Astrocyte (in vitro differentiated cells and primary cell): ENCODE data around the gene SRSF2. TPM values are rescaled to one million over a fixed set of nuclear protein-coding genes. Genes with fewer than 3 reads are reported as not detected.

Experiments used
- DNase-seq: peaks from one replicate; pipeline ENCODE4 v3.0.0-alpha.2; 2010; ENCODE audit warnings: low read depth
- FAIRE-seq: peaks from 2 replicates; lab custom pipeline; 2011; peaks lifted over from hg19 to GRCh38; lab: Jason Lieb, UNC
- H2AFZ ChIP-seq: 2 replicates; pipeline ENCODE4 v1.6.0; 2012; ENCODE audit warnings: low read depth, low read length, inconsistent platforms
- H3K27ac ChIP-seq: 2 replicates; pipeline ENCODE4 v1.5.1; 2011; ENCODE audit warnings: low read depth, low read length, inconsistent platforms
- H3K27me3 ChIP-seq: 2 replicates; pipeline ENCODE4 v1.6.0; 2011; ENCODE audit warnings: low read length, inconsistent platforms; ENCODE audit not compliant: insufficient read depth
- H3K36me3 ChIP-seq: 2 replicates; pipeline ENCODE4 v1.5.1; 2011; ENCODE audit warnings: low read length, inconsistent platforms; ENCODE audit not compliant: insufficient read depth
- H3K4me1 ChIP-seq: 2 replicates; pipeline ENCODE4 v1.5.1; 2011; ENCODE audit warnings: low read length, inconsistent platforms; ENCODE audit not compliant: insufficient read depth
- H3K4me2 ChIP-seq: 2 replicates; pipeline ENCODE4 v1.6.0; 2012; ENCODE audit warnings: low read length, inconsistent platforms
- H3K4me3 ChIP-seq: 2 replicates; pipeline ENCODE4 v1.5.1; 2011; ENCODE audit warnings: low read depth, mild to moderate bottlenecking, low read length, inconsistent platforms; ENCODE audit not compliant: insufficient read depth
- H3K79me2 ChIP-seq: 2 replicates; pipeline ENCODE4 v1.6.0; 2012; ENCODE audit warnings: mild to moderate bottlenecking, low read length, inconsistent platforms; ENCODE audit not compliant: insufficient read depth
- H3K9ac ChIP-seq: 2 replicates; pipeline ENCODE4 v1.6.0; 2012; ENCODE audit warnings: mild to moderate bottlenecking, low read length, inconsistent platforms
- H3K9me3 ChIP-seq: 2 replicates; pipeline ENCODE4 v1.5.1; 2012; ENCODE audit warnings: low read depth, mild to moderate bottlenecking, low read length, inconsistent platforms; ENCODE audit not compliant: insufficient read depth
- H4K20me1 ChIP-seq: 2 replicates; pipeline ENCODE4 v1.6.0; 2012; ENCODE audit warnings: low read length, inconsistent platforms; ENCODE audit not compliant: insufficient read depth
- H3K27ac Mint-ChIP-seq: one replicate; pipeline ENCODE4 v1.8.0; 2021; ENCODE audit warnings: mild to moderate bottlenecking, mixed read lengths; ENCODE audit not compliant: unreplicated experiment
- H3K27me3 Mint-ChIP-seq: one replicate; pipeline ENCODE4 v1.8.0; 2021; ENCODE audit warnings: low read depth, mixed read lengths; ENCODE audit not compliant: unreplicated experiment
- H3K36me3 Mint-ChIP-seq: one replicate; pipeline ENCODE4 v1.8.0; 2021; ENCODE audit warnings: low read depth, mixed read lengths; ENCODE audit not compliant: unreplicated experiment
- H3K4me1 Mint-ChIP-seq: one replicate; pipeline ENCODE4 v1.8.0; 2021; ENCODE audit warnings: low read depth, mixed read lengths; ENCODE audit not compliant: unreplicated experiment
- H3K4me3 Mint-ChIP-seq: one replicate; pipeline ENCODE4 v1.8.0; 2021; ENCODE audit warnings: mild to moderate bottlenecking, moderate library complexity, mixed read lengths; ENCODE audit not compliant: unreplicated experiment
- H3K9me3 Mint-ChIP-seq: one replicate; pipeline ENCODE4 v1.8.0; 2021; ENCODE audit warnings: mild to moderate bottlenecking, mixed read lengths; ENCODE audit not compliant: unreplicated experiment
- CTCF ChIP-seq: IDR thresholded peaks from 2 replicates; pipeline ENCODE4 v1.5.1; 2011; ENCODE audit warnings: low read depth, mild to moderate bottlenecking, inconsistent platforms, low read length, moderate library complexity; ENCODE audit not compliant: insufficient read depth
- EZH2 ChIP-seq: IDR thresholded peaks from 2 replicates; pipeline ENCODE4 v1.6.1; 2012; ENCODE audit warnings: mild to moderate bottlenecking, low read length, inconsistent platforms; ENCODE audit not compliant: insufficient read depth
- microRNA-seq: library from miRNA; unstranded; fragments of <30 nt; microRNA quantifications from one replicate; pipeline ENCODE4 v1.2.0, GENCODE V29; 2020
- total RNA-seq: library from RNA; stranded (reverse); gene quantifications from 2 replicates; pipeline ENCODE4 v1.2.1, GENCODE V29; 2021

The SRSF2 gene
- total RNA-seq, 1 donor from 2014 or later = 176 TPM

GRCh38 chr17:76685846-76686245 lies 51.3 kb downstream of the SRSF2 start:
- no peaks in the 10 kb centered on the region for H3K27me3 ChIP-seq
- DNase-seq = no peak
- peaks cover 35% of the 10 kb centered on the region for H3K4me1 Mint-ChIP-seq
- H3K27ac Mint-ChIP-seq = no peak overlapping the region
- peaks cover 36% of the 10 kb centered on the region for H3K4me1 ChIP-seq
- H3K4me3 Mint-ChIP-seq = no peak overlapping the region
- peaks cover 5% of the 10 kb centered on the region for H3K36me3 ChIP-seq
- H3K4me2 ChIP-seq = no peak overlapping the region
- FAIRE-seq = no peak
- peaks cover 45% of the 10 kb centered on the region for H3K79me2 ChIP-seq
- H3K4me3 ChIP-seq = no peak overlapping the region
- H2AFZ ChIP-seq = no peak overlapping the region
- H3K27me3 Mint-ChIP-seq = no peaks in the 10 kb centered on the region
- peaks cover 17% of the 10 kb centered on the region for H3K36me3 Mint-ChIP-seq
- no peak overlapping the region for H3K9ac ChIP-seq
- TF ChIP-seq CTCF (no peak), EZH2 (no peak)
- no peak overlapping the region for H3K27ac ChIP-seq
- H3K9me3 Mint-ChIP-seq = no peaks in the 10 kb centered on the region
- no peaks in the 10 kb centered on the region for H3K9me3 ChIP-seq
- peaks cover 92% of the 10 kb centered on the region for H4K20me1 ChIP-seq

GRCh38 chr17:76685366-76685765 lies 51.8 kb downstream of the SRSF2 start:
- H3K4me2 ChIP-seq = no peak overlapping the region
- Mint-ChIP-seq H3K27ac (no peak overlapping the region), H3K27me3 (no peaks in the 10 kb centered on the region), H3K9me3 (no peaks in the 10 kb centered on the region), H3K4me3 (no peak overlapping the region), H3K4me1 (peaks cover 35% of the 10 kb centered on the region), H3K36me3 (peaks cover 17% of the 10 kb centered on the region)
- peaks cover 36% of the 10 kb centered on the region for H3K4me1 ChIP-seq
- no peaks in the 10 kb centered on the region for H3K9me3 ChIP-seq
- peaks cover 40% of the 10 kb centered on the region for H3K79me2 ChIP-seq
- TF ChIP-seq CTCF (no peak), EZH2 (no peak)
- H4K20me1 ChIP-seq = peaks cover 92% of the 10 kb centered on the region
- H3K36me3 ChIP-seq = peaks cover 5% of the 10 kb centered on the region
- H2AFZ ChIP-seq = no peak overlapping the region
- H3K4me3 ChIP-seq = no peak overlapping the region
- H3K27ac ChIP-seq = no peak overlapping the region
- FAIRE-seq = no peak
- no peak overlapping the region for H3K9ac ChIP-seq
- no peak for DNase-seq
- H3K27me3 ChIP-seq = no peaks in the 10 kb centered on the region

DNA sequence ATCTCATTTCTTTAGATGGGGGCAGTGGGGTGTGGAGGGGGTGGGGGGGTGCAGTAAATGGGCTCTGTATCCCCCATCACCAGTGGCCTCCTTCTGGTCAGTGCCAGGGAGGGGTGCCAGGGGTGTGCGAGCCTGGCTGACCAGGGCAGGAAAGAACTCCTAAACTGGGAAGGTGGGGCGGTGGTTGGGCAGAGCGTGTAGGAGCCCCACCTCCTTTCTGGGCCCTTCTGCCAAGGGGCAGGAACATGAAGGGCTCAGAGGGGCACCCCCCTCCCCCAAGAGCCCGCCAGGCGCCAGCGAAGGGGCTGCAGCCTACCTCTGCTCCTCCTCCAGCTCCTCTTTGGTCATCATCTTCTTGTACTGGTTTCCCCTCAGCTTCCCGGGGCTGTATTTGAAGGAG lies 52.4 kb downstream of the SRSF2 start:
- Histone ChIP-seq H4K20me1 (peaks cover 89% of the 10 kb centered on the region), H3K9ac (no peak overlapping the region), H3K9me3 (no peaks in the 10 kb centered on the region), H3K4me2 (no peak overlapping the region), H3K36me3 (peaks cover 5% of the 10 kb centered on the region), H3K4me3 (no peak overlapping the region), H3K4me1 (peaks cover 36% of the 10 kb centered on the region), H3K27me3 (no peaks in the 10 kb centered on the region), H3K79me2 (peaks cover 34% of the 10 kb centered on the region), H2AFZ (no peak overlapping the region), H3K27ac (no peak overlapping the region)
- Mint-ChIP-seq H3K36me3 (peaks cover 17% of the 10 kb centered on the region), H3K27ac (no peak overlapping the region), H3K27me3 (no peaks in the 10 kb centered on the region), H3K4me1 (peaks cover 35% of the 10 kb centered on the region), H3K9me3 (no peaks in the 10 kb centered on the region), H3K4me3 (no peak overlapping the region)
- no peak for DNase-seq
- TF ChIP-seq EZH2 (no peak), CTCF (no peak)
- no peak for FAIRE-seq

Small RNA genes within 50 kb of the gene (microRNA-seq; reads per million reads assigned to microRNA genes)
- 10.4 reads per million, percentile 36 among the genes with 10 or more reads in this experiment for gene MIR636

Other genes starting within 250 kb of the SRSF2 start
- 27.0 and 30.7 TPM in 2 replicates for gene RHBDF2, start 235.9 kb downstream of the SRSF2 start, total RNA-seq
- gene CYGB, start 199.6 kb downstream of the SRSF2 start, total RNA-seq = 20.5 and 29.2 TPM in 2 replicates
- gene PRCD, start 197.3 kb downstream of the SRSF2 start, total RNA-seq = 1.5 and 2.2 TPM in 2 replicates
- gene ST6GALNAC2, start 151.5 kb downstream of the SRSF2 start, total RNA-seq = 0.79 TPM in 1 of 2 replicates, not detected in the other
- not detected in 2 replicates for gene ST6GALNAC1, start 93.6 kb downstream of the SRSF2 start, total RNA-seq
- 177 and 179 TPM in 2 replicates for gene MXRA7, start 26.4 kb downstream of the SRSF2 start, total RNA-seq
- 45.5 and 47.2 TPM in 2 replicates for gene JMJD6, start 10.7 kb downstream of the SRSF2 start, total RNA-seq
- gene METTL23, start 10.5 kb downstream of the SRSF2 start, total RNA-seq = 24.3 and 26.0 TPM in 2 replicates
- 20.1 and 20.9 TPM in 2 replicates for gene MFSD11, start 788 bp upstream of the SRSF2 start, total RNA-seq
- 5.1 and 6.3 TPM in 2 replicates for gene MGAT5B, start 131.1 kb upstream of the SRSF2 start, total RNA-seq